IMR-90 (cell line): ENCODE results near the gene DAGLA. TPM values are rescaled to one million over a fixed set of nuclear protein-coding genes. Genes with fewer than 3 reads are reported as not detected.

ENCODE experiments used
- ATAC-seq: fragments of 200-7000 bp; cut with Tn5 transposase; 2 replicates; pipeline ENCODE4 v1.9.1; 2020; ENCODE audit warnings: low read depth, mild to moderate bottlenecking, moderate library complexity
- BruUV-seq: library from RNA; stranded (reverse); fragments of 400-500 nt; replicated peaks from 2 replicates; lab custom pipeline; 2021; lab: Mats Ljungman, UMichigan
- CTCF ChIA-PET: fragments of 300-600 bp; formaldehyde crosslinking; extraction: SDS; loops from one replicate; lab custom pipeline; 2021; ENCODE audit warnings: antibody characterized with exemption; lab: Yijun Ruan, JAX
- POLR2A ChIA-PET: fragments of 300-600 bp; sonication (Branson Sonifier 250); formaldehyde crosslinking; loops from one replicate; lab custom pipeline; 2022; ENCODE audit warnings: antibody characterized with exemption; ENCODE audit not compliant: unreplicated experiment; lab: Charles Lee
- DNase-seq: peaks from one replicate; pipeline ENCODE4 v3.0.0; 2013
- H2AFZ ChIP-seq: replicated peaks from 2 replicates; pipeline ENCODE3; 2013; ENCODE audit warnings: low read length, mild to moderate bottlenecking; ENCODE audit not compliant: poor library complexity
- H2AK5ac ChIP-seq: 2 replicates; pipeline ENCODE4 v1.6.1; 2013; ENCODE audit warnings: low read depth, low read length, inconsistent platforms
- H2AK9ac ChIP-seq: replicated peaks from 2 replicates; pipeline ENCODE3; 2013; ENCODE audit warnings: mild to moderate bottlenecking, low read depth, low read length, moderate library complexity; ENCODE audit not compliant: poor library complexity
- H2BK120ac ChIP-seq: 2 replicates; pipeline ENCODE4 v1.6.1; 2013; ENCODE audit warnings: low read depth, low read length, inconsistent platforms
- H2BK15ac ChIP-seq: 3 replicates; pipeline ENCODE4 v1.6.1; 2013; ENCODE audit warnings: low read depth, low read length, inconsistent platforms
- H2BK20ac ChIP-seq: 2 replicates; pipeline ENCODE4 v1.6.1; 2013; ENCODE audit warnings: low read depth, mild to moderate bottlenecking, inconsistent platforms, low read length, moderate library complexity
- H2BK5ac ChIP-seq: 2 replicates; pipeline ENCODE4 v1.6.1; 2013; ENCODE audit warnings: mild to moderate bottlenecking, low read depth, low read length, inconsistent platforms; ENCODE audit not compliant: poor library complexity, severe bottlenecking
- H3K14ac ChIP-seq: replicated peaks from 2 replicates; pipeline ENCODE4 v1.6.1; 2013; ENCODE audit warnings: low read depth, low read length, inconsistent platforms
- H3K18ac ChIP-seq: 2 replicates; pipeline ENCODE4 v1.6.1; 2013; ENCODE audit warnings: low read depth, low read length, control low read depth
- H3K23ac ChIP-seq: 2 replicates; pipeline ENCODE4 v1.6.1; 2013; ENCODE audit warnings: low read depth, low read length, inconsistent platforms
- H3K27ac ChIP-seq: 2 replicates; pipeline ENCODE4 v1.5.1; 2013; ENCODE audit warnings: mild to moderate bottlenecking, control low read depth, low read length; ENCODE audit not compliant: insufficient read depth
- H3K27me3 ChIP-seq: 2 replicates; pipeline ENCODE4 v1.6.1; 2013; ENCODE audit warnings: low read length; ENCODE audit not compliant: control insufficient read depth, insufficient read depth
- H3K36me3 ChIP-seq: 2 replicates; pipeline ENCODE4 v1.6.1; 2013; ENCODE audit warnings: low read length, mixed read lengths; ENCODE audit not compliant: control insufficient read depth, insufficient read depth
- H3K4ac ChIP-seq: 2 replicates; pipeline ENCODE4 v1.6.1; 2013; ENCODE audit warnings: low read depth, low read length, inconsistent platforms
- H3K4me1 ChIP-seq: 2 replicates; pipeline ENCODE4 v1.6.1; 2013; ENCODE audit warnings: low read length, mixed read lengths; ENCODE audit not compliant: control insufficient read depth, insufficient read depth
- H3K4me2 ChIP-seq: 2 replicates; pipeline ENCODE4 v1.6.1; 2013; ENCODE audit warnings: low read depth, mild to moderate bottlenecking, control low read depth, low read length, moderate library complexity
- H3K4me3 ChIP-seq: 2 replicates; pipeline ENCODE4 v1.5.1; 2013; ENCODE audit warnings: low read depth, mild to moderate bottlenecking, control low read depth, low read length, moderate library complexity; ENCODE audit not compliant: insufficient read depth
- H3K56ac ChIP-seq: 2 replicates; pipeline ENCODE4 v1.6.1; 2013; ENCODE audit warnings: low read length, inconsistent platforms; ENCODE audit not compliant: insufficient read depth; ENCODE audit errors: extremely low read depth
- H3K79me1 ChIP-seq, 2 experiments: 2 replicates each; pipeline ENCODE4 v1.6.1; 2013; ENCODE audit warnings: low read length in 2 of 2, inconsistent platforms in 1 of 2, low read depth in 1 of 2
- H3K9ac ChIP-seq: 2 replicates; pipeline ENCODE4 v1.6.1; 2013; ENCODE audit warnings: low read depth, low read length, control low read depth
- H3K9me1 ChIP-seq: 2 replicates; pipeline ENCODE4 v1.6.1; 2013; ENCODE audit warnings: low read length, inconsistent platforms; ENCODE audit not compliant: insufficient read depth
- H3K9me3 ChIP-seq: 2 replicates; pipeline ENCODE4 v1.6.1; 2013; ENCODE audit warnings: low read length; ENCODE audit not compliant: control insufficient read depth, insufficient read depth
- H4K20me1 ChIP-seq: 2 replicates; pipeline ENCODE4 v1.6.1; 2013; ENCODE audit warnings: low read length, inconsistent platforms; ENCODE audit not compliant: insufficient read depth
- H4K5ac ChIP-seq: 2 replicates; pipeline ENCODE4 v1.6.1; 2013; ENCODE audit warnings: mild to moderate bottlenecking, low read depth, low read length, control low read depth
- H4K8ac ChIP-seq, 2 experiments: 2 replicates each; pipeline ENCODE4 v1.6.1; 2013; ENCODE audit warnings: low read depth in 2 of 2, low read length in 2 of 2, control low read depth in 1 of 2, inconsistent platforms in 1 of 2
- H4K91ac ChIP-seq: 2 replicates; pipeline ENCODE4 v1.6.1; 2013; ENCODE audit warnings: low read depth, low read length, inconsistent platforms; ENCODE audit not compliant: insufficient read depth
- BHLHE40 ChIP-seq: fragments of 150-350 bp; IDR thresholded peaks from 2 replicates; pipeline ENCODE4 v1.6.1; 2016; ENCODE audit warnings: mild to moderate bottlenecking, low read depth, low read length
- CEBPB ChIP-seq: IDR thresholded peaks from 2 replicates; pipeline ENCODE4 v1.6.1; 2012; ENCODE audit warnings: low read depth, low read length, improper control_type of control experiment
- CHD1 ChIP-seq: IDR thresholded peaks from 2 replicates; pipeline ENCODE4 v1.6.1; 2012; ENCODE audit warnings: low read depth, low read length, improper control_type of control experiment
- ELK1 ChIP-seq: fragments of 150-350 bp; IDR thresholded peaks from 2 replicates; pipeline ENCODE4 v1.6.1; 2016; ENCODE audit warnings: low read depth, mild to moderate bottlenecking, low read length, moderate library complexity, borderline replicate concordance
- FOS ChIP-seq: fragments of 150-350 bp; IDR thresholded peaks from 2 replicates; pipeline ENCODE4 v1.6.1; 2016; ENCODE audit warnings: low read depth, low read length
- MAFK ChIP-seq: IDR thresholded peaks from 2 replicates; pipeline ENCODE4 v1.6.1; 2012; ENCODE audit warnings: low read depth, low read length, improper control_type of control experiment
- MAZ ChIP-seq: IDR thresholded peaks from 2 replicates; pipeline ENCODE4 v1.6.1; 2012; ENCODE audit warnings: low read depth, mild to moderate bottlenecking, low read length, improper control_type of control experiment, moderate library complexity, borderline replicate concordance
- NFE2L2 ChIP-seq: fragments of 150-350 bp; IDR thresholded peaks from 2 replicates; pipeline ENCODE4 v1.6.1; 2016; ENCODE audit warnings: low read depth, mild to moderate bottlenecking, low read length
- RAD21 ChIP-seq: IDR thresholded peaks from 2 replicates; pipeline ENCODE4 v1.6.1; 2012; ENCODE audit warnings: low read length, improper control_type of control experiment
- SMC3 ChIP-seq: fragments of 150-350 bp; IDR thresholded peaks from 2 replicates; pipeline ENCODE4 v1.6.1; 2016; ENCODE audit warnings: low read depth, mild to moderate bottlenecking, antibody characterized with exemption, low read length, moderate library complexity
- WGBS, 2 experiments: methylation state at CpG; one replicate each; pipeline versions ENCODE4 v1.1.5 to v1.1.7; 2013; ENCODE audit warnings: missing lambda C conversion rate in 2 of 2; ENCODE audit not compliant: insufficient read length in 1 of 2; ENCODE audit errors: extremely low coverage in 2 of 2; 5-methylcytosine and 5-hydroxymethylcytosine counted together
- dilution Hi-C: fragments of 300-500 bp; cut with HindIII; formaldehyde crosslinking; loops from one replicate; pipeline ENCODE4 v1.14.3; 2018; ENCODE audit warnings: low sequenced_read_pairs; ENCODE audit not compliant: unreplicated experiment
- in situ Hi-C: fragments of 300-500 bp; cut with MboI; formaldehyde crosslinking; loops from 3 replicates; pipeline ENCODE4 v1.14.3; 2019; ENCODE audit warnings: low sequenced_read_pairs, inconsistent platforms, mixed read lengths
- intact Hi-C: fragments of 100-400 bp; cut with micrococcal nuclease; formaldehyde crosslinking; loops from 2 replicates; pipeline ENCODE4 v1.10.0; 2022
- polyA plus RNA-seq, 3 experiments: library from polyadenylated mRNA; depleted of rRNA; stranded (reverse); fragments of >200 nt; gene quantifications; 2 replicates each; pipeline ENCODE4 v1.2.3, GENCODE V29; 2012; ENCODE audit warnings: low replicate concordance in 1 of 3
- total RNA-seq: library from RNA; depleted of rRNA; stranded (reverse); fragments of >200 nt; gene quantifications from 2 replicates; pipeline ENCODE4 v1.2.3, GENCODE V29; 2012
- TF ChIP-seq, protein P1 (sequence below): conservative IDR thresholded peaks from 2 replicates; pipeline ENCODE4 v1.5.1; 2012; ENCODE audit warnings: mild to moderate bottlenecking, low read depth, low read length, improper control_type of control experiment

The DAGLA gene
- total and polyA plus RNA-seq, 2 of the 4 experiments (the other 2 are of a cell fraction) = 0.90 to 3.8 TPM

DNA sequence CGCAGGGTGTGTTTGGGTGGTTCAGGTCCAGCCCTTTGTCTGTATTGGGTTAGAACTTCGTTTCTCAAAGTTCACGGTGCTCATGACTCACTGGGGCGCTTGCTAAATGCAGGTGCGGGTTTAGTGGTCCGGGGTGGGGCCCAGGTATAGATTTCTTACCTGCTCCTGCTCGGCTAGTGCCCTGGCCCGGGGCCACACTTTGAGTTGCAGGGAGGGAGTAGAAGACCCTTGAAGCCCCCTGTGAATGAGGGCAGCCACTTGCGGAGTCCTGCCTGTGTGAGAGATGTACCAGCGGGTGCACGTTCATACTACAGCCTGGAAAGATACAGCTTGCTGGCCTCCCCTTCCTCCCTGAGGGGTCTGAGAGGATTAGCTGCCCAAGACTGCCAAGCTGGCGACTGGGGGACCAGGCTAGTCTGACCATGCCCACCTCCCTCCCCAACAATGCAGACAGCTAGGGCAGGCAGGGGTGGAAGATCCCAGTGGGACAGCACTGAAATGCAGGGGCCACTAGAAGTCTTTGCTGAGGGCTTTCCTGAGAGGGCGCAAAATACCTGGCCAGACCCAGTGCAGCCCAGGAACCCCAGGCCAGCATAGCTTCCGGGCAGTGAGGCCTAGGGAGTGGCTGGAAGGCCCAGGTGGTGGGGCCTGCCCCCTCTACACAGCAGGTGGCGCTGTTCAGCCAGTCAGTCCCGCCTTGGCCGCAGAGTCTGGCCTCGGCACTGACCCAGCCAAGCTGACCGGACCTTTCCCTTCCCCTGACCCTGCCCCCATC lies 67.2 kb downstream of the DAGLA start:
- no peak overlapping the region for H3K18ac ChIP-seq
- no peaks in the 10 kb centered on the region; the same call in 1 of the 2 replicates for H3K4me1 ChIP-seq
- no peaks in the 10 kb centered on the region; the same call in 1 of the 2 replicates for H3K36me3 ChIP-seq
- H2BK5ac ChIP-seq = no peak overlapping the region
- no peak overlapping the region for H4K91ac ChIP-seq
- H3K23ac ChIP-seq = no peak overlapping the region
- no peak overlapping the region for H2BK15ac ChIP-seq
- H3K9me3 ChIP-seq = no peaks in the 10 kb centered on the region
- peak; percentile 59 for DNase-seq
- intact Hi-C loops = loop anchor here (1.0 kb wide), 2 partner anchors 29 to 361 kb away; no protein-coding TSS in a partner anchor
- no peak overlapping the region for H3K14ac ChIP-seq
- peak overlapping the region; percentile 83 for H2AFZ ChIP-seq
- no peaks in the 10 kb centered on the region; the same call in 1 of the 2 replicates for H3K27me3 ChIP-seq
- H4K20me1 ChIP-seq = no peaks in the 10 kb centered on the region
- in situ Hi-C loops = no loop called here
- ATAC-seq = peak; percentile 86
- ChIA-PET CTCF (interaction anchor here (0.8 to 1.3 kb wide), 5 partner anchors 18 to 361 kb away, joined by 3 to 5 read pairs (median 3); no protein-coding TSS in a partner anchor), POLR2A (no interaction called here)
- 0 out of 2 replicates have a peak overlapping the region, but pooled peaks have one; percentile 6 for H4K5ac ChIP-seq
- H3K9ac ChIP-seq = no peak overlapping the region
- no peak overlapping the region for H3K4ac ChIP-seq
- H4K8ac ChIP-seq = peak overlapping the region in 1 of 2 experiments; percentile 78; a peak in 2 of 4 replicates
- H2AK5ac ChIP-seq = peak overlapping the region; percentile 23; the same call in 1 of the 2 replicates
- no peak overlapping the region for H2AK9ac ChIP-seq
- no peak overlapping the region for H3K27ac ChIP-seq
- H3K79me1 ChIP-seq = no peaks in the 10 kb centered on the region
- no peak overlapping the region for H3K4me3 ChIP-seq
- no CpG with 5 or more reads among the region's 19 CpGs for WGBS, 2 experiments
- no peak overlapping the region for H2BK20ac ChIP-seq
- no peak overlapping the region for H2BK120ac ChIP-seq
- H3K56ac ChIP-seq = no peak overlapping the region
- no peak overlapping the region for H3K4me2 ChIP-seq
- dilution Hi-C loops = no loop called here
- no peak for TF ChIP-seq FOS
- no peak for TF ChIP-seq CEBPB
- TF ChIP-seq NFE2L2 = no peak
- TF ChIP-seq MAFK = no peak
- peak; percentile 80 for TF ChIP-seq SMC3
- TF ChIP-seq MAZ = peak; percentile 66; the same call in 1 of the 2 replicates
- TF ChIP-seq CHD1 = no peak
- peak; percentile 84 for TF ChIP-seq RAD21
- no peak for TF ChIP-seq BHLHE40
- TF ChIP-seq, protein P1, sequence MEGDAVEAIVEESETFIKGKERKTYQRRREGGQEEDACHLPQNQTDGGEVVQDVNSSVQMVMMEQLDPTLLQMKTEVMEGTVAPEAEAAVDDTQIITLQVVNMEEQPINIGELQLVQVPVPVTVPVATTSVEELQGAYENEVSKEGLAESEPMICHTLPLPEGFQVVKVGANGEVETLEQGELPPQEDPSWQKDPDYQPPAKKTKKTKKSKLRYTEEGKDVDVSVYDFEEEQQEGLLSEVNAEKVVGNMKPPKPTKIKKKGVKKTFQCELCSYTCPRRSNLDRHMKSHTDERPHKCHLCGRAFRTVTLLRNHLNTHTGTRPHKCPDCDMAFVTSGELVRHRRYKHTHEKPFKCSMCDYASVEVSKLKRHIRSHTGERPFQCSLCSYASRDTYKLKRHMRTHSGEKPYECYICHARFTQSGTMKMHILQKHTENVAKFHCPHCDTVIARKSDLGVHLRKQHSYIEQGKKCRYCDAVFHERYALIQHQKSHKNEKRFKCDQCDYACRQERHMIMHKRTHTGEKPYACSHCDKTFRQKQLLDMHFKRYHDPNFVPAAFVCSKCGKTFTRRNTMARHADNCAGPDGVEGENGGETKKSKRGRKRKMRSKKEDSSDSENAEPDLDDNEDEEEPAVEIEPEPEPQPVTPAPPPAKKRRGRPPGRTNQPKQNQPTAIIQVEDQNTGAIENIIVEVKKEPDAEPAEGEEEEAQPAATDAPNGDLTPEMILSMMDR = peak; percentile 88
- TF ChIP-seq ELK1 = no peak
- no TSS peak for BruUV-seq
- H3K9me1 ChIP-seq = no peaks in the 10 kb centered on the region
